AG04450 (cell line): ENCODE data around the gene DCTN3. TPM values are rescaled to one million over a fixed set of nuclear protein-coding genes. Genes with fewer than 3 reads are reported as not detected.

ENCODE experiments used
- CTCF ChIA-PET: fragments of 300-600, 350-600 bp; formaldehyde crosslinking; extraction: SDS; loops from one replicate; lab custom pipeline; 2022; ENCODE audit warnings: antibody characterized with exemption, inconsistent platforms; lab: Charles Lee
- POLR2A ChIA-PET: fragments of 350-600 bp; formaldehyde crosslinking; extraction: SDS; loops from one replicate; lab custom pipeline; 2021; ENCODE audit warnings: antibody characterized with exemption, inconsistent platforms; lab: Yijun Ruan, JAX
- DNase-seq: peaks from one replicate; pipeline ENCODE4 v3.0.0-alpha.2; 2011; ENCODE audit warnings: low read depth, low spot score
- H3K27ac ChIP-seq: one replicate; pipeline ENCODE4 v1.5.1; 2012; ENCODE audit warnings: low read depth, low read length, control low read depth
- H3K27me3 ChIP-seq: one replicate; pipeline ENCODE4 v1.6.0; 2012; ENCODE audit warnings: low read length; ENCODE audit not compliant: control insufficient read depth, insufficient read depth
- H3K4me3 ChIP-seq: 2 replicates; pipeline ENCODE4 v1.5.1; 2011; ENCODE audit warnings: mild to moderate bottlenecking, low read depth, low read length, control low read depth
- H3K9me3 ChIP-seq: 2 replicates; pipeline ENCODE4 v1.5.1; 2012; ENCODE audit warnings: low read length; ENCODE audit not compliant: control insufficient read depth, insufficient read depth
- CTCF ChIP-seq: IDR thresholded peaks from 2 replicates; pipeline ENCODE4 v1.5.1; 2011; ENCODE audit warnings: low read depth, low read length, control low read depth, inconsistent platforms
- polyA plus RNA-seq: library from polyadenylated mRNA; depleted of rRNA; stranded (reverse); fragments of >200 nt; gene quantifications from 2 replicates; pipeline ENCODE4 v1.2.3, GENCODE V29; 2011

DCTN3 gene
- polyA plus RNA-seq, 1 experiment, result 97.6 TPM

GRCh38 chr9:34655394-34655793, 35.1 kb upstream of the DCTN3 start:
- H3K27me3 ChIP-seq, result no peaks in the 10 kb centered on the region
- no peaks in the 10 kb centered on the region for H3K9me3 ChIP-seq
- no peak overlapping the region for H3K27ac ChIP-seq
- TF ChIP-seq CTCF, result no peak
- ChIA-PET POLR2A (interaction anchor here (1.8 kb wide), 1 partner anchor 10 kb away, joined by 5 read pairs; no protein-coding TSS in a partner anchor), CTCF (interaction anchor here (0.7 to 2.3 kb wide), 2 partner anchors 9 to 10 kb away, joined by 3 to 7 read pairs; partner anchors contain the start of gene GALT)
- no peak for DNase-seq
- no peak overlapping the region for H3K4me3 ChIP-seq

DNA sequence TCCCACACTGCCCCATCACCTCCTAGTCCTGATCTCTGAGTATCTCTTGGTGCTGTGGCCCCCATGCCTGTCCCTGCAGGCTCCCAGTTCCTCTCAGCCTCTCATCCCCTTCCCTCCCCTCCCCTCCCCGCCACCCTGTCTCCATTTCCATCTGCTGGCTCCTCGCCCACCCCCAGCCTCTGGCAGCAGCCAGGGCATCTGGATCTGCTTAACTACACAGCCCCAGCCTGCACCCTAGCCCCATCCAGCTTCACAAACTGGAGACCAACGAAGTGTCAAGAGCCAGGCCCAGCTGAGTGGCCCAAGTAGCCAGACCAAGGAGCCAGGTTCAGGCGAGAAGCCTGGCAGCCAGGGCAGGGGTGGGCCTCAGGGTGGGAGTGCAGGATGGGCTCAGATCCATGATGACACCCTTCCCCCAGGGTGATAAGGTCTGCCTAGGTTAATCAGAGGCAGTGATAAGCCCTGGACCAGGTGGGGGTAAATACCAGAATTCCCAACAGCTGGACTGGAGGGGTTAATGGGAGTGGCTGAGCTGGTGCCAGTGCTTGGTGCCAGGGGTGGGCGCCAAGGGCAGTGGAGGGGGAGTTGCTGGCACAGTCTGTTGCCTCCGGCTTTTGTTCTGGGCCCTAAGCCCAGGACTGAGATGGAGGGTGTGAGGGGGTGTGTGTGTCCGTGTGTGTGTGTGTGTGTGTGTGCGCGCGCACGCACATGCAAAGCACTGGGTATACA, 34.2 kb upstream of the DCTN3 start:
- POLR2A ChIA-PET, result interaction anchor here (1.9 kb wide), 1 partner anchor 11 kb away, joined by 7 read pairs; no protein-coding TSS in a partner anchor
- Histone ChIP-seq H3K27me3 (no peaks in the 10 kb centered on the region), H3K9me3 (no peaks in the 10 kb centered on the region), H3K27ac (no peak overlapping the region), H3K4me3 (no peak overlapping the region)
- TF ChIP-seq CTCF, result no peak
- CTCF ChIA-PET, result interaction anchor here (0.7 to 2.3 kb wide), 2 partner anchors 10 to 51 kb away, joined by 3 to 7 read pairs; no protein-coding TSS in a partner anchor
- DNase-seq, result no peak

GRCh38 chr9:34653151-34654072, 33.1 kb upstream of the DCTN3 start:
- POLR2A ChIA-PET, result interaction anchor here (1.9 kb wide), 1 partner anchor 12 kb away, joined by 7 read pairs; no protein-coding TSS in a partner anchor
- DNase-seq, result no peak

GRCh38 chr9:34652602-34653000, 32.3 kb upstream of the DCTN3 start:
- ChIA-PET CTCF (interaction anchor here (2.5 kb wide), 1 partner anchor 18 kb away, joined by 5 read pairs; no protein-coding TSS in a partner anchor), POLR2A (interaction anchor here (2.0 kb wide), 1 partner anchor 12 kb away, joined by 6 read pairs; no protein-coding TSS in a partner anchor)
- Histone ChIP-seq H3K27ac (no peak overlapping the region), H3K27me3 (no peaks in the 10 kb centered on the region), H3K4me3 (peak overlapping the region; percentile 64), H3K9me3 (no peaks in the 10 kb centered on the region)
- DNase-seq, result no peak
- TF ChIP-seq CTCF, result no peak

More at GRCh38 chr9:34653151-34654072, 33.1 kb upstream of the DCTN3 start:
- Histone ChIP-seq H3K4me3 (peak overlapping the region; percentile 26; the same call in 1 of the 2 replicates), H3K9me3 (no peaks in the 10 kb centered on the region), H3K27ac (peak overlapping the region; percentile 11), H3K27me3 (no peaks in the 10 kb centered on the region)
- CTCF ChIA-PET, result no interaction called here
- no peak for TF ChIP-seq CTCF
